Hematopoietic multipotent progenitor cell (in vitro differentiated cells): ENCODE results near the gene ARL8B. TPM values are rescaled to one million over a fixed set of nuclear protein-coding genes. Genes with fewer than 3 reads are reported as not detected.
"Not testable (repeated sequence)": the region's sequence is repeated elsewhere in the genome, so short reads cannot be mapped to it uniquely, and the experiment has no call there.

Experiments
- DNase-seq, 3 donors: peaks; one replicate each; pipeline ENCODE4 v3.0.0-alpha.2; 2011 to 2015; ENCODE audit warnings: low read depth in 2 of 3, low spot score in 2 of 3
- total RNA-seq: library from RNA; depleted of rRNA; stranded (reverse); fragments of >200 nt; gene quantifications from one replicate; pipeline ENCODE4 v1.2.3, GENCODE V29; 2012

The ARL8B gene
- total RNA-seq, 1 donor, result 33.9 TPM

GRCh38 chr3:5143464-5143863 is 21.4 kb downstream of the ARL8B start:
- DNase-seq, result no peak

- DNase-seq, result no peak
These were observed 22.4 kb downstream of the ARL8B start for GRCh38 chr3:5144316-5144994.

- DNase-seq, result no peak
These were observed 23.0 kb downstream of the ARL8B start for GRCh38 chr3:5145120-5145519.

- DNase-seq, result not testable (repeated sequence)
These were observed 25.1 kb downstream of the ARL8B start for GRCh38 chr3:5147152-5147551.

- DNase-seq, result no peak
These were observed 27.3 kb downstream of the ARL8B start for GRCh38 chr3:5149306-5149880.

- DNase-seq, result no peak
These were observed 29.5 kb downstream of the ARL8B start for GRCh38 chr3:5151586-5151985.

- DNase-seq, result no peak
These were observed 31.0 kb downstream of the ARL8B start for GRCh38 chr3:5153074-5153473.

GRCh38 chr3:5155241-5155640 is 33.1 kb downstream of the ARL8B start:
- DNase-seq, result no peak

GRCh38 chr3:5160321-5160720 is 38.2 kb downstream of the ARL8B start:
- no peak for DNase-seq

- DNase-seq, result no peak
These were observed 39.1 kb downstream of the ARL8B start for GRCh38 chr3:5160940-5161858.

- no peak for DNase-seq
These were observed 40.0 kb downstream of the ARL8B start for GRCh38 chr3:5162102-5162501.

- DNase-seq, result no peak
These were observed 43.6 kb downstream of the ARL8B start for GRCh38 chr3:5165698-5166097.

GRCh38 chr3:5166846-5167245 is 44.8 kb downstream of the ARL8B start:
- no peak for DNase-seq

GRCh38 chr3:5168110-5168509 is 46.0 kb downstream of the ARL8B start:
- DNase-seq, result no peak

GRCh38 chr3:5169807-5170206 is 47.7 kb downstream of the ARL8B start:
- no peak for DNase-seq

GRCh38 chr3:5170975-5171374 is 48.9 kb downstream of the ARL8B start:
- no peak for DNase-seq

- DNase-seq, result no peak
These were observed 49.9 kb downstream of the ARL8B start for GRCh38 chr3:5172018-5172417.

- DNase-seq, result not testable (repeated sequence)
These were observed 56.9 kb downstream of the ARL8B start for GRCh38 chr3:5179036-5179435.

- peak in 2 of 3 donors; percentile 71 to 90 for DNase-seq
These were observed 59.5 kb downstream of the ARL8B start for GRCh38 chr3:5181469-5182141.

GRCh38 chr3:5183714-5184113 is 61.6 kb downstream of the ARL8B start:
- DNase-seq, result not testable (repeated sequence)

- no peak for DNase-seq
These were observed 62.4 kb downstream of the ARL8B start for GRCh38 chr3:5184499-5184898.
